Measurements from ENCODE around the gene C17orf75.
"Not testable (repeated sequence)": the region's sequence is repeated elsewhere in the genome, so short reads cannot be mapped to it uniquely, and the experiment has no call there.

The C17orf75 gene

DNA sequence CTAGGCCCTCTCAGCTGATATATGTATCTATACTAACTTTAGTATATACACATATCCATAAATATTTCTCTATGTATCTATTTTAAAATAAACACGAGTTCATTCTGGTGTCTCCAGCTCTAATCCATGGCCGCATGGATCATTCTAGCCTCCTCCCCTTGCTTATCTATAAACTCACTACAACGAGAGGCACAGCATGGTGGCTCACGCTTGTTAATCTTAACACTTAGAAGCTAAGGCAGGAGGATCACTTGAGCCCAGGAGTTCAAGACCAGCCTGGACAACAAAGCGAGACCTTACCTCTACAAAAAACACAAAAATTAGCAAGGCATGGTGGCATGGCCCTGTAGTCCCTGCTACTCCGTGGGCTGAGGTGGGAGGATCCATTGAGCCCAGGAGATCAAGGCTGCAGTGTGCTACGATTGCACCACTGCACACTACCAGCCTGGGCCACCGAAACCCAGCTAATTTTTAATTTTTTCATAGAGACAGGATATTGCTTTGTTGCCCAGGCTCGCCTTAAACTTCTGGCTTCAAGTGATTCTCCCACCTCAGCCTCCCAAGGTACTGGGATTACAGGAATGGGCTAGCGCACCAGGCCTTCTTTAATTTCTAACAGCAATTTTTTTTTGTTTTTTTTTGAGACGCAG lies 4.1 kb upstream of the C17orf75 start:
- no peak for DNase-seq (ENCODE audit: low spot score)

DNA sequence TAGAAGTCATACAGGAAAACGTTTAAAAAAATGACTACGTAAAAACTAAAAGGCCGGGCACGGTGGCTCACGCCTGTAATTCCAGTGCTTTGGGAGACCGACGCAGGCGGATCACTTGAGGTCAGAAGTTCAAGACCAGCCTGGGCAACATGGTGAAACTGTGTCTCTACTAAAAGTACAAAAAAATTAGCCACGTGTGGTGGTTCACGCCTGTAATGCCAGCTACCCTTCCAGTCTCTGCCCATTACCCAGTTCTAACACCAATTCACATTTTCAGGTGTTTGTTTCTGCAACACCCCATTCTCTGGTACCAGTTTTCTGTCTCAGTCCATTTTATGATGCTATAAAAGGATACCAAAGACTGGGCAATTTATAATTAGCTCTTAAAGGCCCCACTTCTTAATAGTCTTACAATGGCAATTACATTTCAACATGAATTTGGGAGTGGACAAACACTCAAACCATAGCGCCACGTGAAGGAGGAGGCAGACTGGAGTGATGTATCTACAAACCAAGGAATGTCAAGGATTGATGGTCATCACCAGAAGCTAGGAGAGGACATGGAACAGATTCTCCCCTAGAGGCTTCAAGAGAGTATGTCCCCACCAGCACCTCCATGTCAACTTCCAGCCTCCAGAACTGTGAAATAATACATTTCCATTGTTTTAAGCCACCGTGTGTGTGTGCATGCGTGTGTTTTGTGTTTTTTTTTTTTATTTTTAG lies 791 bp upstream of the C17orf75 start:
- DNase-seq (ENCODE audit: low spot score) = no peak

DNA sequence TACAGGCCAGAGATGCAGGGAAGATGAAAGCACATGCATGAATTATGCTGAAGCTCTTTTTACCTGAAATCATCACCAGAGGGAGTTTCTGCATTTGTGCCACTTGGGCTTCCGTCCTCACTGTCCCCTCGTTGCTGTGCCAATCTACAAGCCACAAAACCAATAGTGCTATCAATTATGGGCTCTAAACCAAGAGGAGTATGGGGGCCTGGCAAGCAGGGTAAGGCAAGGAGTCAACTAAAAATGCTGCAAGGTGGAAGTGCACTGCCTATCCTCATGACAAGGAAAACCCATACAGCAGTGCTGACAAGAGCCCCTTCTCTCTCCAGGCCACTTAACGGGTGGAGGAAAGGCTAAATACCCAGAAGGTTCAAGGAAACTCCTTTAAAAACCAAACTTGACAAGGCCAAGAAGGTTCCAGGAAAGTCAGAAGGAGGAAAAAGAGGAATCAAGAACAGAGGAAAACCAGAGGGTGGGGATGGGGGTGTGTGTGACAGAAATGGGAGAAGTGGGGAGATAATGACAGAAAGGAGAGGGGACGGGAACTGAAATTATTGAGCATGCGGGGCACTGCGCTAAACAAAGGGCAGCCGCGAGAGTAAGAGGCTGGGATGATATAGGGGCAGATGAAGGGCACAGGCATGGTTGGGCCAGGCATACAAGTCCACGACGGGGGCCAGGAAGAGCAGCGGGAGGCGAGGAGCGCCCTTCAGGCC lies 674 bp downstream of the C17orf75 start:
- peak; percentile 31 for DNase-seq (ENCODE audit: low spot score)

DNA sequence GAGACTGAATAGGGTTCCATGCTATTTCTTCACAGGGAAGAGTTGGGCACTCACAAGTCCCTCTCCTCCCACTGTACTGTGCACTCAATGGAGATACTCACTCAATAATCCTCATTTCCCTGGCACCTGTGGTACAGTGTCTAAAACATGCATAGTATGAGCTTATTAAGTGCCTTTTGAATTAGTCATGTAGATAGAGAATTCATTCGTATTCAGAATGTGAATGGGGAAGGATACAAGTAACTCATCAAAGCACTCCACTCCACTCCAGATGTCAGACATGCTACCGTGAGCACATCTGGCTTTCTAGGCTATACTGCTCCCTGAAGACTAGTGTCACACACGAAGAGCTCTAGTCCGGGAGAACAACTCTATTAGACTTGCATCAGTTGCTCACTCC lies 6.3 kb downstream of the C17orf75 start:
- DNase-seq (ENCODE audit: low spot score) = no peak

DNA sequence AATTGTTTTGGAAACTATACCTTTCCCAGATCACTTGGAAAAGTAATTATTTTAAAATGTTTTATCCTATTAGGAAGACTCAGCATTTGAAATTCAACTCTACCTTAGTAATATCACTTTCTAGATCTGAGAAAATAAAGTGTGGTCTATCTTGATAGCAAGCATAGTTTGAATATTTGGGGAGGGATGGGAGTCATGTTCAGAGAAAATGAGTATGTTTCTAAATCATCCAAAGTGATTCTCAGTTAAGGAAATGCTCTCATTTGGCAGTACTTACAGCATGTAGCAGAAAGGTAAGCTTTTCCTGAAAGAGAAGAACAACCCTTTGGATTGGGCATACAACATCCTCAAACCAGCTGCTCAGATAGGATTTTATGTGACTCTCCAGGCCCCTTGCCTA lies 6.9 kb downstream of the C17orf75 start:
- no peak for DNase-seq (ENCODE audit: low spot score)

DNA sequence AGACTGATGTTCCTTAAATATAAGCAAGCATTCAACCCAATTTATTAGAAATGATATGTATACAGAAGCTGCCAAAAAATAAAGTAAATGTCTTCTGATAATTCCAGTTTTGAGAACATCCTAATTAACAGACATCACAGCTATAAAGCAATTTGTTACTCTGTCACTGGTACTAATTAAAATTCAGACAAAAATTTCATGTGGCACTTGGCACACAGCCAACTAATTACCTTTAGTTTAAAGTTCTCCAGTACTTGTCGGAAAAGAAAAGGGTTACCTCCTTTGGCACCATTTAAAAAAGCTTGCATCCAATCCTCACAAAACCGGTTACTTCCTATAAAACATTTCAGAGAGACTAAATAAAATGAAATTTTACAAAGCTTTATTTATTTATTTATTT lies 8.8 kb downstream of the C17orf75 start:
- DNase-seq (ENCODE audit: low spot score) = no peak

DNA sequence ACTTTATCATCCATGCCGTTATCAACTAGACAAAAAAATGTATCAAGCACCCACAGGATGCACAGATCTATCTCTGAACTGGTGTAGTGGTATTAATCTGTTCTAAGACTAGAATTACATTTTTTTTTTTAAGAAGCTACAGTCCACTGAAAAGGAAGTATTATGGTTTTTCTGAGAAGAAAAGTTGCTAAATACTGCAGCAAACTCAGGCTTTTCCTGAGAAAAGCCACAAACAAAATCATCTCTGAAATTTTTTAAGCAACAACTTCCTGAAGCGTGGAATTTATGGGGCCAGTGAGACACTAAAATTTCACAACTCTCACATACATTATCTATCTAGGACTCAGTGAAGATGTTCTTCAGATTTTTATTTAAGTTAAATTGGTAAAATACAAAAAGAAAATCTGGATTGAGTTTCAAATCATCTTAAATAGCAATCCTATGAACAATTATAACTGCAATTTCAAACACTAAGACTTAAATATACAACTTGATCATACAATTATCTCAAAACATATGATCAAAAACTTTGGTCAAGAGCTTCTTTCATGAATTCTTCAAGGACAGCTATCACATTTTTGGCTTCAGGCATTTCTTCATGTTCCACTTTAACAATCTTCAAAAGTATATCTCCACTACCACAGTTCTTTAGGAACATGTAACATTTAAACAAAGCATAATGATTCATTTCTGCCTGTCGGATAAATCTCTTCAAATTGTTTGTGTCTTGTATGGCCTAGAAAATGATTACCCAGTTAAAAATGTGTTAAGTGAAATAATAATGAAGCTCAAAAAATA lies 10.5 kb downstream of the C17orf75 start:
- DNase-seq (ENCODE audit: low spot score) = no peak

DNA sequence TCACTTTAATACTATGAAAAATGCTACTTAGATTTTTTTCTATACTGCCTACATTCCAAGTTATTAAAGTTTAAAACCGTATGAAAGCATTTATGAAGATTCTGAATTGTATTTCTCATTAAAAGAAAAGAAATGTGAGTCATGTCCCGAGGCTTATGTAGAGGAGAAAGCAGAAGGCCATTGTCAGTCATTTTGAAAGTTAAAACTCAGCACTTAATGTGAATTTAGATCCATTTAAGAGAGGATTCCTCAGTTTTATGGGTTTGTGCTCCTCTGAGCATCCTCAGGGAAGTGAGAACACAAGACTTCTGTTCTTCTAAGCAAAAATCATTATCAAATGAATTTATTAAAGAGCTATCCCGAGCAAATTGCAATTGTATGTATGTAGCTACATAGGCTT lies 11.8 kb downstream of the C17orf75 start:
- no peak for DNase-seq (ENCODE audit: low spot score)

DNA sequence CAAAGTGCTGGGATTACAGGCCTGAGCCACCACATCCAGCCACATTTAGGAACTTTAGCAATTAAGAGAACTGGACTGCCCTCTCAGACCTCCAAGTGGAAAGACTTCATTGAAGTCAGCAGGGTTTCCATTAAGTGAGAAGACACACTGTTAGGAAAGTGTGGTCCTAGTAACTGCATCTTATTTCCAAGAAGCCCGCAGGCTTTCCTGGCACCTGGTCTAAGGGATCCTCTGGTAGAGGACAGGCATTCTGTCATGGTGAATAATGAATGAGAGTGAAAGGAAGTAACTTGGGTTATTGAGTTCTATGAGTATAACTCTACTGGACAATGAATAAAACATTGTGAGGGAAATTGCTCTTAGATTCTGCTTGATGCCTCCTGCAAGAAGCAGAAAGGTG lies 14.1 kb downstream of the C17orf75 start:
- no peak for DNase-seq (ENCODE audit: low spot score)

DNA sequence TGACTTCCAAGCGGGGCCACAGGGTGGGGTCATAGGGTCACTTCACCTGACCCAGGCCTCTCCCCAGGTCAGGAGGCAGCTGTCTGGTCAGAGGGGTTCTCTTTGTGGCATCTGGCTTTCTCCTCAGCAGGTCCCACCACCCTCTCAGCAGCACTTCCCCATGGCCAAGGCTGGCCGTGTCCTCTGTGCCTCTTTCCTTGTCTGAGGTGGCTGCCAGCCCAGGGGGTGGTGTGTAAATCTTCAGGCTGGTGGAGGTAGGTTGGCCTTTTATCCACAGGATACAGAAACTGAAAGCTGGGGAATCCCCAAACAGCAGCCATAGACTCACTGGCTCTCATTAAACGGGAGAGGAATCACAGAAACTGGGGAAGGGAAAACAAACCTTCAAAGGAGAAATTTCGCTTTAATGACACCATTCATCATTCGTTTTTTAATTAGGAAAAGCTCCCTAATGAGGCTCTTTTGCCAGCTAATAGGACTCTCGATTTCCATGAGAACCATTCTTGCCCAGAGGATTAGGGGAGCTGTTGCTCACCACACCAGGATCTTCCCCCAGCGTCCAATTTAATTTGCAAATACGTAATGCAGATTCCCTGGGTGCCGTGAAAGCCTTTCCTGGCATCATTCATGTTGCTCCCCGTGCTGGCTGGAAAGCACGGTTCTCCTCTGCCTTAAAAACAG lies 18.0 kb downstream of the C17orf75 start:
- no peak for DNase-seq (ENCODE audit: low spot score)

DNA sequence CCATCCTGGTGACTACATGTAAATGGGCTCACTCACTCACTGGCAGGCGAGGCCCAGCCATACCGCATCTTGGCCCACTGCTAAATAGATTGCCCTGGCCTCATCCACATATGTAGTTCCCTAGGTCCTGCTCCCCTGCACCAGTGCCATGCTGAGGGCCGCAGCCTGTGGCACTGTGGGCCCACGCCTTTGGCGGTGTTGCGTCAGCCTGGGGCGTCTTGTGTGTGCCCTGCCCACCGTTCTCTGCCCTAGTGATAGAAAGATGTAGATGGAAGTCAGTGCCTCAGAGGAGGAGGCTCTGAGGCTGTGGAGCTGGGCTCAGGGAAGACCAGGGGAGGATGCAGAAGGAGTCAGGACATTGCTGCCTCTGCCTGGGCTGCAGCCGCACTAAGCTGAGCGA lies 18.9 kb downstream of the C17orf75 start:
- no peak for DNase-seq (ENCODE audit: low spot score)

DNA sequence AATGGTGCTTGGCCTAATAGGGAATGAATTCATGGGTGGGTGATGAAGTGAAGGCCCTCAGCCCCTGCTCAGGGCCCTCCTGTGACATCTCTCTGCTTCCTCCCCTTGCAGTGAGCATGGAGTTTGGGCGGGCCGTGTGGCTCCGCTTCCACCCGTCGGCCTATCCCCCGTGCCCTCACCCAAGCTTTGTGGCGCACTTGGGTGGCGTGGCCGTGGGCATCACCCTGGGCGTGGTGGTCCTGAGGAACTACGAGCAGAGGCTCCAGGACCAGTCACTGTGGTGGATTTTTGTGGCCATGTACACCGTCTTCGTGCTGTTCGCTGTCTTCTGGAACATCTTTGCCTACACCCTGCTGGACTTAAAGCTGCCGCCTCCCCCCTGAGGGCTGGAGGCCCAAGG lies 21.1 kb downstream of the C17orf75 start:
- no peak for DNase-seq (ENCODE audit: low spot score)

DNA sequence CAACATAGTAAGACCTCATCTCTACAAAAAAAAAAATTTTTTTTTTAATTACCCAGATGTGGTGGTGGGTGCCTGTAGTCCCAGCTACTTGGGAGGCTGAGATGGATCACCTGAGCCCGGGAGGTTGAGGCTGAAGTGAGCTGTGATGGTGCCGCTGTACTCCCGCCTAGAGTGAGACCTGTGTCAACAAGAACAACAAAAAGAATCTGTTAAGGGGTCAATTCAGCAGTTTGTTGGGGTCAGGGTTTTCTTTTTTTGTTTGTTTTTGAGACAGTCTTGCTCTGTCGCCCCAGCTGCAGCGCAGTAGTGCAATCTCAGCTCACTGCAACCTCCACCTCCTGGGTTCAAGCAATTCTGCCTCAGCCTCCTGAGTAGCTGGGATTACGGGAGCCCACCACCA lies 21.9 kb downstream of the C17orf75 start:
- not testable (repeated sequence) for DNase-seq (ENCODE audit: low spot score)

DNA sequence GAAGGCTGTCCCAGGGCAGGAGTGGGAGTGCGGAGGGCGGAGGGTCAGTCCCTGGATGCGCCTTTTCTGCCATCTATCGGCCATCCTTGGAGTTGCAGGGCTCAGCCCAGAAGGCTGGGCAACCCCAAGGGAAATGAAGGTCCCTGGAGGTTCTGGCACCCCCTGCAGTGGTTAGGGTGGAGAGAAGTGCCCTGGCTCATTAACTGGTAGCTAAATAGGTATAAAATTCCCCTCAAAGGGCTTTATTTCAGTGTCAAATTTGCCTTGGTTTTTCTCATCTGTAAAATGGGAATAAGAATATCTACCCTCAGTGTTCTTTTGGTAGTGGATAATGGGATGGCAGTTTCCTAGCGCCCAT lies 22.4 kb downstream of the C17orf75 start:
- DNase-seq (ENCODE audit: low spot score) = peak; percentile 52

DNA sequence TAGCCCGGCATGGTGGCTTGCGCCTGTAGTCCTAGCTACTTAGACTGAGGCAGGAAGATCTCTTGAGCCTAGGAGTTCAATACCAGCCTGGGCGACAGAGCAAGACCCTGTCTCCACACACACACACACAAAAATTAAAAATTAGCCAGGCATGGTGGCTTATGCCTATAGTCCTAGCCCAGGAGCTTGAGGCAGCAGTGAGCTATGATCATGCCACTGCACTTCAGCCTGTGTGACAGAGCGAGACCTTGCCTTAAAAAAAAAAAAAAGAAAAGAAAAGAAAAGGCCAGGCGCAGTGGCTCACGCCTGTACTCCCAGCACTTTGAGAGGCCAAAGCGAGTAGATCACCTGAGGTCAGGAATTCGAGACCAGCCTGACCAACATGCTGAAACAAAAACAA lies 23.9 kb downstream of the C17orf75 start:
- DNase-seq (ENCODE audit: low spot score) = no peak

DNA sequence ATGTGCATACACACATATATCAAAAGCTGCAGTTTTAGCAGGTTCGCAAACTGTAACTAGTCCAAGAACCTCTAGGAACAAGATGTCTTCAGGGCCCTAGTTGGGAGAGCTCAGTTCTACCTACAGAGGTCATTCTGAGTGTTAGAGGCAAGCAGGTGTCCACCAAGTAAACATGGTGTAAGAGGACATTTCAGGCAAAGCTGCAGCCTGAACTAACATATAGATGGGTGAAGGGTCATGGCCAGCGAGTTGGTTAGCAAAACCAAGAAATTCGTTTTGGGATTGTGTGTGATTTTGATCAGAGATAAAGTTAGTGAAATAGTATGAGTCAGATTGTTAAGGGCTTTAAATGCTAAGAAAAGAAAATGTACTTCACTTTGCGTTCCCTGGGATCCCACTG lies 24.6 kb downstream of the C17orf75 start:
- DNase-seq (ENCODE audit: low spot score) = no peak

DNA sequence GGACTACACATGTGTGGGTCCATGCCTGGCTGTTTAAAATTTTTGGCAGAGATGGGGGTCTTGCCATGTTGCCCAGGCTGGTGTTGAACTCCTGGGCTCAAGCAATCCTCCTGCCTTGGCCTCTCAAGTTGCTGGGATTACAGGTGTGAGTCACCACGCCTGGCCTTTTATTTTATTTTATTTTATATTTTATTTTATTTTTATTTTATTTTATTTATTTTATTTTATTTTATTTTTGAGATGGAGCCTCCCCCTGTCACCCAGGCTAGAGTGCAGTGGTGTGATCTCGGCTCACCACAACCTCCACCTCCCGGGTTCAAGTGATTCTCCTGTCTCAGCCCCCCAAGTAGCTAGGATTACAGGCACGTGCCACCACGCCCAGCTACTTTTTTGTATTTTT lies 25.3 kb downstream of the C17orf75 start:
- DNase-seq (ENCODE audit: low spot score) = not testable (repeated sequence)

DNA sequence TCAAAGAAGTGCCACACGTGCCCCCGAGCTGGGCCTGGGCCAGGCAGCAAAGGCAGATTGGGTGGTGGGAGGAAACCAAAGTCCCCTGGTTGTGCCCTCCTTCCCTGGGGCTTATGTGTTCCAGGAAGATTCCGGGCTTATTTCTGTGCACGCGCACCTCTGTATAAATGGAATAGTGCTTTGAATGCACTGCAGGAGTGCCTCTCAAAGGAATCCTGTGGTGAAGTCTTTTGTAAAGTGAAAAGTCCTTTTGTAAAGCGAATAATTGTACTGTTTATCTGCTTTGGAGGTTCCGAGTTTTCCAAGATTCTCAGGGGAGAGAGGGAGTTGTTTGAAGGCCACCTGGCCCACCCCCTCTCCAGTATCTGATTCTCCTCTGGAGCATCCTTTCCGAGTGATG lies 26.8 kb downstream of the C17orf75 start:
- DNase-seq (ENCODE audit: low spot score) = no peak

DNA sequence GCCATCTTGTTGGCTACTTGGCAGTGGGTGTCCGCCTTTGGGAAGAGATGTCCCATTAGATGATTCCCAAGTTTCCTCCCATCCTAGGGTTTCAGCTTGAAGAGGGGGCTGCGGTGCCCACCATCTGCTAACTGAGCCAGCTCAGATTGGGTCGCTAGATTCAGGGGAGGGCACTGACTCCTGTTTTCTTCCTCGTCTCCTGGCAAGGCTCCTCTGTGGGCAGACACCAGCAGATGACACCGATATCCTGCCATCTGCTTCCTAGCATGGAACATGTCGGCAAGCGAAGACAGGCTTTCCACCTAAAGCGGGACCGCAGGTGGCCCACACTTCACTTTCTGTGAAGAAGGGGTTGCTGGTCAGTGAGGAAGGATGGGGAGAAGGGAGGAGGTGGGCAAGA lies 27.3 kb downstream of the C17orf75 start:
- no peak for DNase-seq (ENCODE audit: low spot score)

DNA sequence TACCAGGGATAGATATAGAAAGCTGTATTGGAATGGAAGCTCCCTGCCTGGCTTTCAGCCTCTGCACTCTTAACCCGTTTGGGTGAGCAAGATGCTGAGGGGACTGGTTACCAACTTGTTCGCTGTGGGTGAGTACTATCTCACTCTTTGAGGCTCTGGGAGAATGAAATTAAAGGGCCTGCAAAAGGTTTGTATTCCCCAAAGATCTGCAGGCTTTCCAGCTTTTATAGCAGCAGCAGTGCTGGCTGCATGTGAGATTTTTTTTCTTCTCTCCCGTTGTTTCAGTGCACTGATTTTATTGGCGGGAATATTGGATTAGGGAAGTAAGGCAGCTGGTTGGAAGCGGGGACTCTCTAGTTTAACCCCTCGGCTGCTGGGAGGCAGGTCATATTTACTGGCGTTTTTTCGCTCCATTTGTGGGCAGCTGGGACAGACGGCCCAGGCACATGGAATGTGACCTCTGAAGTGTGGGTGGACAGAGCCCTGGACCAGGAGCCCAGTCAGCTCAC lies 30.9 kb downstream of the C17orf75 start:
- DNase-seq (ENCODE audit: low spot score) = peak; percentile 17

DNA sequence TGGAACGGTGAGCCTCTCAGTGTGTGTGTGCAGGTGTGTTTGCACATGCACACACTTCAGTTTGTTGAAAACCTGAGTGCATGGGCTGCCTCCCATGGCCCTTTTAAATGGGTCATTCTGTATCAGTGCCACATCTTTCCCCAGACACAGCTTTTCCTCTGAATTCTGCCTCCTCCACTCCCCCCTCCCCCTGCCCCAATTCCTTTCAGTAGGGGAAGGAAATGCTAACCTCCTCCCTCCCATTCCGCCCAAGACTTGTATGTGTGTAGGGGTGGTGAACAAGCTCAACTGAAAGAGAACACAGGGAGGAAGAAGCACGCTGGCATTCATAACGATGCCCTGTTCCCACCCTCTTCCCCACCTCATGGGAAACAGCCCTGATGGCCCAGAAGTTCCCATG lies 34.3 kb downstream of the C17orf75 start:
- no peak for DNase-seq (ENCODE audit: low spot score)

DNA sequence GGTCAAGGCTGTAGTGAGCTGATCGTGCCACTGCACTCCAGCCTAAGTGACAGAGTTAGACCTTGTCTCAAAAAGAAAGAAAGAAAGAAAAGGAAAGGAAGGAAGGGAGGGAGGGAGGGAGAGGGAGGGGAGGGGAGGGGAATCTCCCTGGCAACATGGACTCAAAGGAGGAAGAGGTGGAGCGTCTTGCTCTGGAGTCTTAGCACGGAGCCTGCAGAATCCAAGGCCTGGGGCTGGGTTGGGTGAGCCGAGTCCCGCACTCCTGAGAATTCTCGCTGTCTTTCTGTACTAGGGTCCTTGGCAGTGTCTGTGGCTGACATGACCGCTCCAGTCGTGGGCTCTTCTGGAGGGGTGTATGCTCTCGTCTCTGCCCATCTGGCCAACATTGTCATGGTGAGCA lies 36.9 kb downstream of the C17orf75 start:
- no peak for DNase-seq (ENCODE audit: low spot score)
